Keratinocyte (primary cell): ENCODE data around the gene RBM47. TPM values are rescaled to one million over a fixed set of nuclear protein-coding genes. Genes with fewer than 3 reads are reported as not detected.

Experiments
- DNase-seq: peaks from one replicate; pipeline ENCODE4 v3.0.0-alpha.2; 2011; ENCODE audit warnings: low read depth, missing footprints, low spot score
- FAIRE-seq: peaks from 2 replicates; lab custom pipeline; 2011; peaks lifted over from hg19 to GRCh38; lab: Jason Lieb, UNC
- H2AFZ ChIP-seq: 2 replicates; pipeline ENCODE4 v1.6.0; 2012; ENCODE audit warnings: low read length, control low read depth, inconsistent platforms; ENCODE audit not compliant: control insufficient read depth
- H3K27ac ChIP-seq: 2 replicates; pipeline ENCODE4 v1.5.1; 2011; ENCODE audit warnings: low read length; ENCODE audit not compliant: control insufficient read depth, insufficient read depth
- H3K27me3 ChIP-seq: 3 replicates; pipeline ENCODE4 v1.6.0; 2011; ENCODE audit warnings: low read length; ENCODE audit not compliant: control insufficient read depth, insufficient read depth; ENCODE audit errors: extremely low read depth
- H3K36me3 ChIP-seq, 2 experiments: 2 replicates in 1 of 2; 3 replicates in 1 of 2; pipeline ENCODE4 v1.5.1; 2011; ENCODE audit warnings: low read length in 2 of 2, mild to moderate bottlenecking in 1 of 2; ENCODE audit not compliant: control insufficient read depth in 2 of 2, insufficient read depth in 2 of 2; ENCODE audit errors: extremely low read depth in 1 of 2
- H3K4me1 ChIP-seq: 3 replicates; pipeline ENCODE4 v1.5.1; 2011; ENCODE audit warnings: low read length; ENCODE audit not compliant: control insufficient read depth, insufficient read depth; ENCODE audit errors: extremely low read depth
- H3K4me2 ChIP-seq: 3 replicates; pipeline ENCODE4 v1.6.0; 2011; ENCODE audit warnings: low read depth, low read length; ENCODE audit not compliant: control insufficient read depth, insufficient read depth; ENCODE audit errors: extremely low read depth
- H3K4me3 ChIP-seq, 3 experiments: fragments of 200-600 bp in 1 of 3; sonication (generic) in 1 of 3; 2 replicates in 2 of 3; 3 replicates in 1 of 3; pipeline ENCODE4 v1.5.1; 2011 to 2016; ENCODE audit warnings: low read length in 3 of 3, mild to moderate bottlenecking in 3 of 3, control low read depth in 2 of 3, inconsistent platforms in 1 of 3, low read depth in 1 of 3, mixed read lengths in 1 of 3, mixed run types in 1 of 3, moderate library complexity in 1 of 3; ENCODE audit not compliant: control insufficient read depth in 2 of 3, insufficient read depth in 2 of 3; ENCODE audit errors: extremely low read depth in 1 of 3
- H3K79me2 ChIP-seq: 2 replicates; pipeline ENCODE4 v1.6.0; 2012; ENCODE audit warnings: low read length; ENCODE audit not compliant: control insufficient read depth, insufficient read depth
- H3K9ac ChIP-seq: 3 replicates; pipeline ENCODE4 v1.6.0; 2011; ENCODE audit warnings: low read length; ENCODE audit not compliant: control insufficient read depth, insufficient read depth; ENCODE audit errors: extremely low read depth
- H3K9me1 ChIP-seq: 3 replicates; pipeline ENCODE4 v1.6.0; 2011; ENCODE audit warnings: low read length; ENCODE audit not compliant: control insufficient read depth, insufficient read depth; ENCODE audit errors: extremely low read depth
- H3K9me3 ChIP-seq: 2 replicates; pipeline ENCODE4 v1.5.1; 2012; ENCODE audit warnings: low read depth, low read length; ENCODE audit not compliant: control insufficient read depth
- H4K20me1 ChIP-seq: 3 replicates; pipeline ENCODE4 v1.6.0; 2011; ENCODE audit warnings: low read length; ENCODE audit not compliant: control insufficient read depth, insufficient read depth; ENCODE audit errors: extremely low read depth
- CTCF ChIP-seq, 3 experiments: IDR thresholded peaks in 1 of 3; conservative IDR thresholded peaks in 1 of 3; optimal IDR thresholded peaks in 1 of 3; 2 replicates in 2 of 3; 3 replicates in 1 of 3; pipeline versions ENCODE3 to v1.5.1; 2011; ENCODE audit warnings: low read length in 3 of 3, mild to moderate bottlenecking in 3 of 3, moderate library complexity in 2 of 3, control low read depth in 1 of 3, inconsistent platforms in 1 of 3; ENCODE audit not compliant: insufficient read depth in 2 of 3; ENCODE audit errors: extremely low read depth in 1 of 3
- EZH2 ChIP-seq: IDR thresholded peaks from one replicate; pipeline ENCODE4 v1.6.1; 2012; ENCODE audit warnings: inconsistent platforms, mild to moderate bottlenecking, low read length, moderate library complexity
- dilution Hi-C: fragments of 300-500 bp; cut with MboI; formaldehyde crosslinking; loops from one replicate; pipeline ENCODE4 v1.7.0; 2020; ENCODE audit warnings: low sequenced_read_pairs; ENCODE audit not compliant: extremely low pct_ligation_motif_present
- polyA plus RNA-seq, 5 experiments: library from polyadenylated mRNA; depleted of rRNA in 3 of 5; stranded (reverse) in 3 of 5; stranded (forward) in 1 of 5; unstranded in 1 of 5; fragments of >200 nt; gene quantifications; 1 replicate in 1 of 5; 2 replicates in 3 of 5; 3 replicates in 1 of 5; pipeline versions ENCODE4 v1.2.1 to v1.2.3, GENCODE V29; 2011 to 2012; ENCODE audit warnings: missing spikeins in 2 of 5, low read depth in 1 of 5, low replicate concordance in 1 of 5

RBM47 gene
- polyA plus RNA-seq, 1 donor (not counting 4 experiments of a cell fraction or from before 2014, with no cell fraction given), result 6.9 TPM

- no peak for TF ChIP-seq CTCF (optimal IDR thresholded peaks at IDR 0.05 in 1 of 3, IDR thresholded peaks at IDR 0.05 in 1 of 3, conservative IDR thresholded peaks at IDR 0.05 in 1 of 3; ENCODE audit: extremely low read depth in 1 of 3, insufficient read depth in 2 of 3, low read length in 3 of 3)
- TF ChIP-seq EZH2, result no peak
- Histone ChIP-seq H3K4me2 (no peak overlapping the region), H3K9me3 (no peaks in the 10 kb centered on the region), H3K4me3 (no peak overlapping the region), H3K36me3 (no peaks in the 10 kb centered on the region), H3K27ac (no peak overlapping the region), H3K4me1 (peaks cover 42% of the 10 kb centered on the region), H3K79me2 (peaks cover 26% of the 10 kb centered on the region), H3K27me3 (no peaks in the 10 kb centered on the region), H3K9me1 (no peaks in the 10 kb centered on the region), H2AFZ (no peak overlapping the region), H3K9ac (no peak overlapping the region), H4K20me1 (no peaks in the 10 kb centered on the region)
- no peak for DNase-seq
- no peak for FAIRE-seq
- dilution Hi-C loops, result no loop called here
Measured at GRCh38 chr4:40623707-40624106, 6.0 kb downstream of the RBM47 start.

- dilution Hi-C loops, result no loop called here
- Histone ChIP-seq H4K20me1 (no peaks in the 10 kb centered on the region), H3K36me3 (no peaks in the 10 kb centered on the region), H3K9ac (no peak overlapping the region), H3K27ac (peak overlapping the region; percentile 82), H3K4me3 (no peak overlapping the region), H2AFZ (no peak overlapping the region), H3K27me3 (no peaks in the 10 kb centered on the region), H3K9me3 (no peaks in the 10 kb centered on the region), H3K9me1 (no peaks in the 10 kb centered on the region), H3K79me2 (peaks cover 22% of the 10 kb centered on the region), H3K4me1 (peaks cover 39% of the 10 kb centered on the region), H3K4me2 (no peak overlapping the region)
- TF ChIP-seq CTCF (optimal IDR thresholded peaks at IDR 0.05 in 1 of 3, IDR thresholded peaks at IDR 0.05 in 1 of 3, conservative IDR thresholded peaks at IDR 0.05 in 1 of 3; ENCODE audit: extremely low read depth in 1 of 3, insufficient read depth in 2 of 3, low read length in 3 of 3), result no peak
- DNase-seq (no peak), FAIRE-seq (no peak)
Measured at GRCh38 chr4:40622913-40623312, 6.8 kb downstream of the RBM47 start.
